ENCODE measurements around the gene KCTD2. TPM values are rescaled to one million over a fixed set of nuclear protein-coding genes. Genes with fewer than 3 reads are reported as not detected.

The KCTD2 gene
- total and polyA plus RNA-seq, 9 of the 15 experiments (the other 6 are each of a cell fraction or from before 2014, with no cell fraction given), result 1.7 to 32.9 (median 15.8) TPM

DNA sequence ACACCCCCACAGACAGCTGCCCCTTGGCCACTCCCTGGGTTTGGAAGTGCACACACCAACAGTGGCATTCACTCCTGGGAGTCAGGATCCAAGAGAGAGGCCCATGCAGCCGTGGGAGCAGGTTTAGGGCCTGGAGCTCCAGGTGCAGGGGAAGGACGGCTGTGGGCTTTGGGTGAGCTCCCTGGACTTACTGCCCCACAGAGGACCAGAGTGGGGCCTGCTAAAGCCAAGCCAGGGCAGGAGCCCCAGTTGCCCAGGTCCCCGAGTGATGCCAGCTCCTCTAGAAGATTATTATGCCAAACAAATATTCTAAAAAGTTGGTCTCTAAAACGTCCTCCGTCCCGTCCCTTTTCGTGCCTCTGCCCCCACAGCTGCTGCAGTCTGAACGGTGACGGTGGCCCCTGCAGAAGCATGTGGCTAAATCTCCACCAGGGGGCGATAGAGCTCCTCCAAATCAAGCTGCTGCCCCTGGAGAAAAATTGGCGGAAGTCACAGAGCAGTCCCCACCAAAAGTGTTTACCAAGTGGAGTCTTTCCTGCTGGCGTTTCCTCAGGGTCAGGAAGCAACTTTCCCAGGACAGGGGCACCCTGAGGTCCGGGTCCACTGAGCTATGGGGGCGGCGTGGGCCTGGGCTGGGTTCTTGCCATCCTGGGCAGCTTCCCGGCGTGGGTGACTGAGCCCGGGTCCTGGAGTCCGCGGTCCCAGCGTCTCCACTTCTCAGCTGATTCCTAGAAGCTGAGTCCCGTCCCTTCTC is 67.0 kb downstream of the KCTD2 start (continued):
- TF ChIP-seq, protein P1, sequence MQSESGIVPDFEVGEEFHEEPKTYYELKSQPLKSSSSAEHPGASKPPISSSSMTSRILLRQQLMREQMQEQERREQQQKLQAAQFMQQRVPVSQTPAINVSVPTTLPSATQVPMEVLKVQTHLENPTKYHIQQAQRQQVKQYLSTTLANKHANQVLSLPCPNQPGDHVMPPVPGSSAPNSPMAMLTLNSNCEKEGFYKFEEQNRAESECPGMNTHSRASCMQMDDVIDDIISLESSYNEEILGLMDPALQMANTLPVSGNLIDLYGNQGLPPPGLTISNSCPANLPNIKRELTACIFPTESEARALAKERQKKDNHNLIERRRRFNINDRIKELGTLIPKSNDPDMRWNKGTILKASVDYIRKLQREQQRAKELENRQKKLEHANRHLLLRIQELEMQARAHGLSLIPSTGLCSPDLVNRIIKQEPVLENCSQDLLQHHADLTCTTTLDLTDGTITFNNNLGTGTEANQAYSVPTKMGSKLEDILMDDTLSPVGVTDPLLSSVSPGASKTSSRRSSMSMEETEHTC (IDR thresholded peaks at IDR 0.05), result no peak
- TF ChIP-seq ZZZ3 (IDR thresholded peaks at IDR 0.05) (no peak), TAF1 (IDR thresholded peaks at IDR 0.05; ENCODE audit: control insufficient read depth, extremely low read depth, insufficient read depth, low read length, severe bottlenecking) (no peak), ZBED1 (IDR thresholded peaks at IDR 0.05) (no peak), ZNF696 (CRISPR knock-in tag; conservative IDR thresholded peaks at IDR 0.05) (no peak), CTBP1 (IDR thresholded peaks at IDR 0.05; ENCODE audit: borderline replicate concordance) (no peak; the same call in 1 of the 2 replicates), EP300 (IDR thresholded peaks at IDR 0.05; ENCODE audit: low read length) (no peak; the same call in 1 of the 2 replicates), MTA2 (IDR thresholded peaks at IDR 0.05; ENCODE audit: low read depth) (no peak), GTF2E2 (tag; IDR thresholded peaks at IDR 0.05) (no peak), ZNF57 (CRISPR knock-in tag; IDR thresholded peaks at IDR 0.05) (no peak), ELF2 (CRISPR knock-in tag; IDR thresholded peaks at IDR 0.05) (0 out of 2 replicates have a peak, but pooled peaks have one; percentile 25), CBX3 (IDR thresholded peaks at IDR 0.05; ENCODE audit: borderline replicate concordance in 1 of 2, low read length in 2 of 2) (no peak; a peak in 1 of 3 replicates), ZNF695 (CRISPR knock-in tag; IDR thresholded peaks at IDR 0.05) (no peak), TARDBP (IDR thresholded peaks at IDR 0.05) (no peak), ZNF12 (CRISPR knock-in tag; IDR thresholded peaks at IDR 0.05) (0 out of 2 replicates have a peak, but pooled peaks have one; percentile 40), SIRT6 (IDR thresholded peaks at IDR 0.05; ENCODE audit: low read depth, low read length) (no peak), KLF13 (tag; IDR thresholded peaks at IDR 0.05; ENCODE audit: borderline replicate concordance, low read depth) (no peak), DDX20 (tag; IDR thresholded peaks at IDR 0.05; ENCODE audit: low read depth) (no peak), MECOM (CRISPR knock-in tag; IDR thresholded peaks at IDR 0.05) (no peak), ZNF41 (CRISPR knock-in tag; conservative IDR thresholded peaks at IDR 0.05) (no peak), ATF7 (IDR thresholded peaks at IDR 0.05) (peak; percentile 66; the same call in 1 of the 2 replicates), SUPT5H (IDR thresholded peaks at IDR 0.05) (no peak)
- TF ChIP-seq, protein P2, sequence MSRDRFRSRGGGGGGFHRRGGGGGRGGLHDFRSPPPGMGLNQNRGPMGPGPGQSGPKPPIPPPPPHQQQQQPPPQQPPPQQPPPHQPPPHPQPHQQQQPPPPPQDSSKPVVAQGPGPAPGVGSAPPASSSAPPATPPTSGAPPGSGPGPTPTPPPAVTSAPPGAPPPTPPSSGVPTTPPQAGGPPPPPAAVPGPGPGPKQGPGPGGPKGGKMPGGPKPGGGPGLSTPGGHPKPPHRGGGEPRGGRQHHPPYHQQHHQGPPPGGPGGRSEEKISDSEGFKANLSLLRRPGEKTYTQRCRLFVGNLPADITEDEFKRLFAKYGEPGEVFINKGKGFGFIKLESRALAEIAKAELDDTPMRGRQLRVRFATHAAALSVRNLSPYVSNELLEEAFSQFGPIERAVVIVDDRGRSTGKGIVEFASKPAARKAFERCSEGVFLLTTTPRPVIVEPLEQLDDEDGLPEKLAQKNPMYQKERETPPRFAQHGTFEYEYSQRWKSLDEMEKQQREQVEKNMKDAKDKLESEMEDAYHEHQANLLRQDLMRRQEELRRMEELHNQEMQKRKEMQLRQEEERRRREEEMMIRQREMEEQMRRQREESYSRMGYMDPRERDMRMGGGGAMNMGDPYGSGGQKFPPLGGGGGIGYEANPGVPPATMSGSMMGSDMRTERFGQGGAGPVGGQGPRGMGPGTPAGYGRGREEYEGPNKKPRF (IDR thresholded peaks at IDR 0.05; ENCODE audit: low read depth, low read length), result no peak
- TF ChIP-seq, protein P3, sequence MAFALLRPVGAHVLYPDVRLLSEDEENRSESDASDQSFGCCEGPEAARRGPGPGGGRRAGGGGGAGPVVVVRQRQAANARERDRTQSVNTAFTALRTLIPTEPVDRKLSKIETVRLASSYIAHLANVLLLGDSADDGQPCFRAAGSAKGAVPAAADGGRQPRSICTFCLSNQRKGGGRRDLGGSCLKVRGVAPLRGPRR (CRISPR knock-in tag; IDR thresholded peaks at IDR 0.05), result no peak
- TF ChIP-seq, protein P4, sequence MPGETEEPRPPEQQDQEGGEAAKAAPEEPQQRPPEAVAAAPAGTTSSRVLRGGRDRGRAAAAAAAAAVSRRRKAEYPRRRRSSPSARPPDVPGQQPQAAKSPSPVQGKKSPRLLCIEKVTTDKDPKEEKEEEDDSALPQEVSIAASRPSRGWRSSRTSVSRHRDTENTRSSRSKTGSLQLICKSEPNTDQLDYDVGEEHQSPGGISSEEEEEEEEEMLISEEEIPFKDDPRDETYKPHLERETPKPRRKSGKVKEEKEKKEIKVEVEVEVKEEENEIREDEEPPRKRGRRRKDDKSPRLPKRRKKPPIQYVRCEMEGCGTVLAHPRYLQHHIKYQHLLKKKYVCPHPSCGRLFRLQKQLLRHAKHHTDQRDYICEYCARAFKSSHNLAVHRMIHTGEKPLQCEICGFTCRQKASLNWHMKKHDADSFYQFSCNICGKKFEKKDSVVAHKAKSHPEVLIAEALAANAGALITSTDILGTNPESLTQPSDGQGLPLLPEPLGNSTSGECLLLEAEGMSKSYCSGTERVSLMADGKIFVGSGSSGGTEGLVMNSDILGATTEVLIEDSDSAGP (CRISPR knock-in tag; IDR thresholded peaks at IDR 0.05), result no peak
